ENCODE data around the gene LEAP2. TPM values are rescaled to one million over a fixed set of nuclear protein-coding genes. Genes with fewer than 3 reads are reported as not detected.
A peak's percentile ranks its signal among the peaks of the same experiment; 100 is the strongest.

LEAP2 gene
- total RNA-seq, 1 experiment from 2014 or later: 3.2 TPM

- H3K27me3 Mint-ChIP-seq (ENCODE audit: insufficient read depth, unreplicated experiment): no peaks in the 10 kb centered on the region
- intact Hi-C loops (cut with micrococcal nuclease): no loop called here
- H3K9me3 Mint-ChIP-seq (ENCODE audit: unreplicated experiment): no peaks in the 10 kb centered on the region
- peak overlapping the region; percentile 1 for H3K27ac Mint-ChIP-seq (ENCODE audit: low read depth, unreplicated experiment)
- POLR2A ChIA-PET: interaction anchor here (0.6 to 2.7 kb wide), 12 partner anchors 8 to 147 kb away, joined by 3 to 11 read pairs (median 4); partner anchors contain the start of genes AFF4, GDF9 and UQCRQ
- TF ChIP-seq CTCF (IDR thresholded peaks at IDR 0.05; ENCODE audit: unreplicated experiment): no peak
- CTCF ChIA-PET: interaction anchor here (0.5 to 1.5 kb wide), 5 partner anchors 11 to 1813 kb away, joined by 3 to 5 read pairs (median 3); no protein-coding TSS in a partner anchor
- peaks cover 17% of the 10 kb centered on the region for H3K4me1 Mint-ChIP-seq (ENCODE audit: insufficient read depth, unreplicated experiment)
- H3K36me3 Mint-ChIP-seq (ENCODE audit: insufficient read depth, unreplicated experiment): peaks cover 65% of the 10 kb centered on the region
- no peak overlapping the region for H3K4me3 Mint-ChIP-seq (ENCODE audit: unreplicated experiment)
- BruUV-seq (replicated peaks): no TSS peak
- peak; percentile 54 for DNase-seq (ENCODE audit: unreplicated experiment)
These were observed 32.5 kb downstream of the LEAP2 start for GRCh38 chr5:132905938-132906337.

GRCh38 chr5:132907161-132907560 lies 33.7 kb downstream of the LEAP2 start:
- H3K9me3 Mint-ChIP-seq (ENCODE audit: unreplicated experiment): no peaks in the 10 kb centered on the region
- ChIA-PET POLR2A (interaction anchor here (0.5 to 2.7 kb wide), 13 partner anchors 8 to 1426 kb away, joined by 3 to 12 read pairs (median 5); partner anchors contain the start of genes AFF4, GDF9, HSPA4 and UQCRQ), CTCF (interaction anchor here (0.6 to 1.0 kb wide), 4 partner anchors 11 to 63 kb away, joined by 3 to 4 read pairs (median 3); no protein-coding TSS in a partner anchor)
- intact Hi-C loops (cut with micrococcal nuclease): no loop called here
- BruUV-seq (replicated peaks): no TSS peak
- no peak overlapping the region for H3K4me3 Mint-ChIP-seq (ENCODE audit: unreplicated experiment)
- H3K27me3 Mint-ChIP-seq (ENCODE audit: insufficient read depth, unreplicated experiment): no peaks in the 10 kb centered on the region
- no peak for TF ChIP-seq CTCF (IDR thresholded peaks at IDR 0.05; ENCODE audit: unreplicated experiment)
- H3K4me1 Mint-ChIP-seq (ENCODE audit: insufficient read depth, unreplicated experiment): peaks cover 22% of the 10 kb centered on the region
- H3K36me3 Mint-ChIP-seq (ENCODE audit: insufficient read depth, unreplicated experiment): peaks cover 71% of the 10 kb centered on the region
- peak overlapping the region; percentile 7 for H3K27ac Mint-ChIP-seq (ENCODE audit: low read depth, unreplicated experiment)
- DNase-seq (ENCODE audit: unreplicated experiment): no peak

GRCh38 chr5:132909702-132910101 lies 36.2 kb downstream of the LEAP2 start:
- DNase-seq (ENCODE audit: unreplicated experiment): no peak
- H3K9me3 Mint-ChIP-seq (ENCODE audit: unreplicated experiment): no peaks in the 10 kb centered on the region
- CTCF ChIA-PET: interaction anchor here (0.6 to 0.9 kb wide), 2 partner anchors 34 to 170 kb away, joined by 3 to 6 read pairs; no protein-coding TSS in a partner anchor
- no peak for TF ChIP-seq CTCF (IDR thresholded peaks at IDR 0.05; ENCODE audit: unreplicated experiment)
- H3K4me3 Mint-ChIP-seq (ENCODE audit: unreplicated experiment): no peak overlapping the region
- no TSS peak for BruUV-seq (replicated peaks)
- H3K27ac Mint-ChIP-seq (ENCODE audit: low read depth, unreplicated experiment): no peak overlapping the region
- H3K4me1 Mint-ChIP-seq (ENCODE audit: insufficient read depth, unreplicated experiment): peaks cover 22% of the 10 kb centered on the region
- H3K36me3 Mint-ChIP-seq (ENCODE audit: insufficient read depth, unreplicated experiment): peaks cover 71% of the 10 kb centered on the region
- no peaks in the 10 kb centered on the region for H3K27me3 Mint-ChIP-seq (ENCODE audit: insufficient read depth, unreplicated experiment)
- intact Hi-C loops (cut with micrococcal nuclease): no loop called here
- POLR2A ChIA-PET: interaction anchor here (0.6 to 1.1 kb wide), 2 partner anchors 11 to 142 kb away, joined by 3 to 5 read pairs; partner anchors contain the start of gene HSPA4

- ChIA-PET POLR2A (interaction anchor here (0.5 to 0.8 kb wide), 2 partner anchors 8 to 643 kb away, joined by 3 to 5 read pairs; no protein-coding TSS in a partner anchor), CTCF (interaction anchor here (0.6 to 1.2 kb wide), 2 partner anchors 86 to 131 kb away, joined by 3 read pairs; no protein-coding TSS in a partner anchor)
- Mint-ChIP-seq H3K4me1 (ENCODE audit: insufficient read depth, unreplicated experiment) (peaks cover 6% of the 10 kb centered on the region), H3K4me3 (ENCODE audit: unreplicated experiment) (no peak overlapping the region), H3K9me3 (ENCODE audit: unreplicated experiment) (no peaks in the 10 kb centered on the region), H3K27ac (ENCODE audit: low read depth, unreplicated experiment) (no peak overlapping the region), H3K27me3 (ENCODE audit: insufficient read depth, unreplicated experiment) (no peaks in the 10 kb centered on the region), H3K36me3 (ENCODE audit: insufficient read depth, unreplicated experiment) (peaks cover 95% of the 10 kb centered on the region)
- peak; percentile 8 for DNase-seq (ENCODE audit: unreplicated experiment)
- intact Hi-C loops (cut with micrococcal nuclease): no loop called here
- no peak for TF ChIP-seq CTCF (IDR thresholded peaks at IDR 0.05; ENCODE audit: unreplicated experiment)
- no TSS peak for BruUV-seq (replicated peaks)
These were observed 42.2 kb downstream of the LEAP2 start for GRCh38 chr5:132915681-132916080.

Data from MCF 10A (cell line).